GM21737 (cell line): ENCODE results near the gene ADGRL1.
"Not testable (repeated sequence)": the region's sequence is repeated elsewhere in the genome, so short reads cannot be mapped to it uniquely, and the experiment has no call there.

Experiments used
- ATAC-seq: cut with Tn5 transposase; IDR thresholded peaks from one replicate; pipeline ENCODE4 v1.9.1; 2021; ENCODE audit warnings: mild to moderate bottlenecking, moderate library complexity; ENCODE audit not compliant: unreplicated experiment

Gene ADGRL1

DNA sequence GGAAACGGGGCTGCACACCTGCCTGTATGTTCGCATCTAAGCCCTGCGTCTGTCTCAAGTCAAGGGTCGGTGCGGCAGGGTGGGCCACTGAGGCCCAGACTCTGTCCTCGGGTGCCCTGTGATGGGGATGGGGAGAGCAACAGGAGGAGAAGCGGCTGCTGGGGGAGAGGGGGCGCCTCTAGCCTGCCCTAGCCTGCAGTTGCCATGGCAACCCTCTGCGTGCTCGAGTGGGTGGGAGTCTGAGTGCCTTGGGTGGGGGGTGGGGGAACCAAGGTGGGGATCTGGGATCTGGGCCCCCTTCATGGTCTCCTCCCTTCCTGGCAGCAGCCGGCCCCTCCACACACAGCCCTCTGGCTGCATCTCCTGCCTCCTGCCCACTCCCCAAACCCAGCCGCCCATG is 10.8 kb downstream of the ADGRL1 start:
- not testable (repeated sequence) for ATAC-seq

- ATAC-seq, result no peak
Observed at GRCh38 chr19:14189415-14189814, 16.6 kb downstream of the ADGRL1 start.

GRCh38 chr19:14188086-14188485 is 17.9 kb downstream of the ADGRL1 start:
- ATAC-seq, result not testable (repeated sequence)

GRCh38 chr19:14187561-14187960 is 18.4 kb downstream of the ADGRL1 start:
- no peak for ATAC-seq

DNA sequence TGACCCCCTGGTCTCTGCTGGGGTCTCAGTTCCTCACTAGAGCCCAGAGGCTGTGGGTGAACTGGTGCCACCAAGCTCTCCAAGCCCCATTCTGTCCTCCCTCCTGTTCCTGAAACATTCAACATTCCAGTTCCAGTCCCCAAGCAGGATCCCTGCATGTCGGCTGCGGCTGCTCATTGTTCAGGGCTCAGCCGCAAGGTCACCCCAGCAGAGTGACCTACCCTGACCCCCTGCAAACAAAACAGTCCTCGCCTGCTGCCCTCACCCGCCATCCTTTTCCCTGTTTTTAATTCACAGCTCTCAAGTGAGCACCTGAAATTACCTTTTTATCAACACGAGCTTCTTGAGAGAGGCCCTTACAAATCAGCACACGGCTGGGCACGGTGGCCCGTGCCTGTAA is 19.3 kb downstream of the ADGRL1 start:
- ATAC-seq, result not testable (repeated sequence)

GRCh38 chr19:14185691-14186090 is 20.3 kb downstream of the ADGRL1 start:
- not testable (repeated sequence) for ATAC-seq

GRCh38 chr19:14185158-14185557 is 20.8 kb downstream of the ADGRL1 start:
- ATAC-seq, result no peak

DNA sequence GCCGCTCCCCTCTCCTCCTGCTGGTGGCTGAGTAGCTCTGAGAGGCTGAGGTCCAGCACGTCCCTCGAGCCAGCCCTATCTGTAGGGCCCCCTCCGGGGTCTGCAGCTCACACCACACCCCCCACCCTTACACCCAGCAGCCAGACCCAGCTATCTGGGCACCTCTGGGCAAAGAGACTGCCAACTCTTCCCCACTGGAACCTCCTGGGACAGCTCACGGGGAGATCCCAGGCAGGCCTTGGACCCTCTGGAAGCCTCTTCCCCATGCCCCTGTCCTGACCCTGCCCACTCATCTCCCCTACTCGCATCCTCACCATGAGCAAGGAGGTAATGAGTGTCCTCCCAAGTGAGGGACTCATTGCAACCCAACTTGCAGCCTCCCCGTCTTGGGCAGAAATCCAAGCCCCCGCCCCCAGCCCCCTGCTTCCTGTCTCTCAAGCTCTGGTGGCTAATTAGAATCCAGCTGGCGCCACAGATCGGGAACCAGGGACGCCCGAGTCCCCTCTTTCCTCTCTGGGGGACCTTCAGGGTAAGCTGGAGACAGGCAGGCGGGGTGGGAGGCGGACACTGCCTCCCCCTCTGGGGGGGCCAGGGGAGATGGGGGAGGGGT is 22.1 kb downstream of the ADGRL1 start:
- no peak for ATAC-seq

DNA sequence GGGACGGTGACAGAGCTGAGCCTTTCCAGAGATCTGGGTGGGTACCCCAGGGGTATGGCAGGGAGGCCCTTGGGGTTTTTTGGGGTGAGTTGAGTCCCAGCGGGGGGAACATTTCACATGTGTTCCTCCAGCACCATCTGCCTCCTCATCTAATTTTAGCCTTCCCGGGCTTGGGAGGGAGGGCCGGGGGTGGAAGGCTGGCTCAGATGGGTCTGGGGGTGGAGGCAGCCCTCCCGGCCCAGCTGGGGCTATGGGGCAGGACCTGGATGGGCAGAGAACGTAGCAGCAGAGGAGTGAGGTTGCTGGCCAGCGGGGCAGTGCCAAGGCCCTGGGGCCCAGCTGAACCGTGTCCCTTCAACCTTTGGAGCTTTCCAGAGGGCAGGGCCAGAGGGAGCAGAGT is 23.5 kb downstream of the ADGRL1 start:
- no peak for ATAC-seq

DNA sequence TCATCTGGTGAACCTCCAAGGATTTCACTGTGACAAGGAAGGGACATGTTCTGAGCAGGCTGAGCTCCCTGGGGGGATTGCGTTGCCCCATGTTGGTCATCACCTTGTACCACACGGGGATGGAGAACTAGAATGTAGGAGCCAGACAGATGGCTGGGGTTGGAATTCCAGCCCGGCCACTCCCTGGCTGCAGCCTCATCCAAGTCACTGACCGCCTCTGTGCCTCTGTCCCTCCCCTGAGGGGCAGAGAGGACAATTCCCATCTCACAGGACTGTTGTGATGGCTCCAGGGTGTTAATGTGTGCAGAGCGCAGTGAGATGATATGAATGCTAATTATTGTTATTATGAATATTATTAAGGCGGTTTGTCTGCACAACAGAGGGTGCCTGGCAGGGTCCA is 24.1 kb downstream of the ADGRL1 start:
- no peak for ATAC-seq

- ATAC-seq, result not testable (repeated sequence)
Observed at GRCh38 chr19:14181199-14181598, 24.8 kb downstream of the ADGRL1 start.

DNA sequence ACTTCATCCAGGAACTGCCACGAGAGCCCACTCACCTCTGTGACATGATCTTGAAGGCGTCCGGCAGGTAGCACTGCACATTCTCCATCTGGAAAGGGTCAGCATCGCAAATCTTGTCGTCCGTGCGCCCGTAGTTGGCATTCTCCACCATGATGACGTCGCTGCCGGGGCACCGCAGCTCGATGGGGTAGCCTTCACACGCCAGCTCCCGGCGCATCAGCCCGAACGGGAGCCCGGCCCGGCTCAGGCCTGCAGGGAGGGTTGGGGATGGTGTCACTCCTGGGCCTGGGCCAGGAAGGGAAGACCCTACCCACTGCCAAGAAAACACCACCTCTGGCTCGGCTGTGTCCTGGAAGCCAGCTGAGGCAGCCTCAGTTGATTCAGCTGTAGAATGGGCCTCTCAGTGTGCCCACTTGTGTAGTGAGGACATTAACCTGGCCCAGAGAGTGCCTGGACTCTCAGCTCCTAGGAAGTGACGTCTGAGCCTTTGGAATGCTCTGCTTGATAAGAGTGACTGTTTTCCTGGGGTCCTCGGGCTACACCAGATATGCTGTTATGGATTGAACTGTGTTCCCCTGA is 28.4 kb downstream of the ADGRL1 start:
- no peak for ATAC-seq

DNA sequence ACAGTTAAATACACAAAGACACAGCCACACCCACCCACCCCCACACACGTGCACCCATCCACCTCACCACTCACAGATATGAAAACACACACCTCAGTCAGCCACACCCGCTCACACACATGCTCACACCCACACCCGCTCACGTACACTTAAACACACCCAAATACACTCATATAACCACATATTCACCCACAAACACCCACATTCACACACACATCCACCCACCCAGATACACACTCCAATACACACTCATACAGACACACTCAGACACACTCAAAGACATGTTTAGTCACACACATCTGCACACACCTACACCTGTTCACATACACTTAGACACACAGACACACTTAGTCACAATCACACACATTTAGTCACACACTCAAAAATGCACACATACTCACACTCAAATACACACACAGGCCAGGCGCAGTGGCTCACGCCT is 30.6 kb downstream of the ADGRL1 start:
- no peak for ATAC-seq

- no peak for ATAC-seq
Observed at GRCh38 chr19:14174883-14175282, 31.1 kb downstream of the ADGRL1 start.

DNA sequence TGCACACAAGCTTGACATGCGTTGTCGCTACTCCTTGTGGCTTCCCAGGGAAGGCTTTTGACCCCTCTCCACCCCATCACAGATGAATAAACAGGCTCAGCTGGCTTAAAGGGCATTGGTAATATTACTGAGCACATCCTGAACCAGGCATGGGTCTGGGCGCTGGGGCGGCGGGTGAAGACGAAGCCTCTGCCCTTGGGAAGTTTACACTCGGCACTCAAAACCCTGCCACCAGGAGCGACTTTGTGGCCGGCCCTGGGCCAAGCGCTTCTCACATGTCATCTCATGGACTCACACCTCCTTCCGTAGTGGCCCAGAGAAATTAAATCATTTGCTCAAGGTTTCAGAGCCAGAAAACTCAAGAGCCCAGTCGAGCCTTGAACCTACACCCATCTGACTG is 37.0 kb downstream of the ADGRL1 start:
- no peak for ATAC-seq

GRCh38 chr19:14168259-14168972 is 37.6 kb downstream of the ADGRL1 start:
- no peak for ATAC-seq

GRCh38 chr19:14167576-14168138 is 38.3 kb downstream of the ADGRL1 start:
- no peak for ATAC-seq

GRCh38 chr19:14166999-14167575 is 38.9 kb downstream of the ADGRL1 start:
- ATAC-seq, result no peak

GRCh38 chr19:14165990-14166830 is 39.8 kb downstream of the ADGRL1 start:
- ATAC-seq, result no peak

- ATAC-seq, result no peak
Observed at GRCh38 chr19:14164724-14165493, 41.1 kb downstream of the ADGRL1 start.
